ENCODE measurements around the gene DAB1. TPM values are rescaled to one million over a fixed set of nuclear protein-coding genes. Genes with fewer than 3 reads are reported as not detected.

The DAB1 gene
- total RNA-seq, 2 donors from 2014 or later, result not detected

DNA sequence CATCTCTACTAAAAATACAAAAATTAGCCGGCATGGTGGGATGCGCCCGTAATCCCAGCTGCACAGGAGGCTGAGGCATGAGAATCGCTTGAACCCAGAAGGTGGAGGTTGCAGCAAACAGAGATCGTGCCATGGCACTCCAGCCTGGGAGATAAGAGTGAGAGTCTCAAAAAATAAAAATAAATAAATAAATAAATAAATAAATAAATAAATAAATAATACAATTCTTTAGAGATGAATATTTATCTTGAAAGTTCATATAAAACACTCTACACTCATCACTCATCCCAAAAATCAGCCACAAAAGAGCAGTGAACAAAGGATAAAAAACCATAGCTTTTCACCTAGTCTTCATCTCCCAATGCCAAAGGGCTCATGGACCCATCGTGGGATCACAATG lies 295.9 kb downstream of the DAB1 start:
- Mint-ChIP-seq H3K4me1 (ENCODE audit: low read depth in 2 of 2) (no peaks in the 10 kb centered on the region), H3K27ac (no peak overlapping the region), H3K9me3 (no peaks in the 10 kb centered on the region), H3K4me3 (no peak overlapping the region), H3K27me3 (peaks cover 4 to 15% of the 10 kb centered on the region in 2 donors), H3K36me3 (no peaks in the 10 kb centered on the region)
- ATAC-seq, result no peak
- DNase-seq (ENCODE audit: low spot score), result no peak

DNA sequence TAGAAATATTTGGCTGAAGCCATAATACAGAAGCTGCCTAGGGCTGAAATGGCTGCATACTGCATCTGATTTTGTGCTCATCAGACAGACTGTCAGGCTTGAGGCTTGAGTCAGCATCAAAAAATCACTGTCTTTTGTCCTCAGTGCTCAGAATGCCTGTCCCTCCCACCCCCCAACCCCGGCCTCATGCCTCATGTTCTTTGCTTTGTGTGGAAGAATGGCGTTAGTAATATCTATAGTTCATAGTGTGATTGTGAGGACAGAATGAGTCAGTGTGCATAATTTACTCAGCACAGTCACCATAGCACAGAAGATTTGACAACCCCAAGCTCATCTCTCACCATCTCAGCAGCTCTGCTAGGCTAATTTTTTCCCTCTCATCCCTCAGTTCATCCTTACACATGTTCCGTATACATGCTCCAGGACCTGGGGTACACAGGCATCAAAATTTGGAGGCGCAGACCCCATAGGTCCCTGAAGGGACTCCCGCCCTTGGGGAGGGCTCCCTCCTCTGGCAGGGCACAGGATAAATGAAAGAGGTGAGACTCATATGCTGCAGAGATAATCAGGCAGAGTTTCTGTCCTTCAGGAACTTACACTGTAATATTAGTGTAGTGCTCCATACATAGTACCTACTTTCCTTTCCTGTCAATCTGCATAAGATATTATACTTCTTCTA lies 299.0 kb downstream of the DAB1 start:
- H3K9me3 Mint-ChIP-seq, result no peaks in the 10 kb centered on the region
- H3K36me3 Mint-ChIP-seq, result no peaks in the 10 kb centered on the region
- no peak overlapping the region for H3K4me3 Mint-ChIP-seq
- no peaks in the 10 kb centered on the region for H3K4me1 Mint-ChIP-seq (ENCODE audit: low read depth in 2 of 2)
- no peak overlapping the region for H3K27ac Mint-ChIP-seq
- DNase-seq (ENCODE audit: low spot score) (no peak), ATAC-seq (peak in 1 of 2 donors; percentile 69)
- H3K27me3 Mint-ChIP-seq, result peaks cover 14 to 27% of the 10 kb centered on the region in 2 donors

DNA sequence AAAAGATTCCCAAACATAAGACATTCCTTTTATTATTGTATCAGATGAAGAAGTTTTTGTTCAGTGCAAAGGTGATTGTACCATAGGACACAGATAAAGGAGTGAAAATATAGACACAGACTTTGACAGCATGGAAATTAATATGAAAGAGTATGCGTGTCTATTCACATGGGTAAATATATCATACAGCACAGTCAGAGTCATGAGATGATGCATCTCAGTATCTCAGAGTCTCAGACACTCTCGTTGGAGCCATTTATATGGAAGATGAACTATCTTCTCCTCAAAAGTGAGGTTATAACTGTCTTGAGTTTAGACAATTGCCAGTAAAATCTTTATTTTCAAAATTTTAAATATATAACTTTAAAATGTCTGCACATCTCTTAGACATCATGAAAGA lies 299.7 kb downstream of the DAB1 start:
- no peaks in the 10 kb centered on the region for H3K4me1 Mint-ChIP-seq (ENCODE audit: low read depth in 2 of 2)
- no peaks in the 10 kb centered on the region for H3K9me3 Mint-ChIP-seq
- ATAC-seq (no peak), DNase-seq (ENCODE audit: low spot score) (no peak)
- H3K4me3 Mint-ChIP-seq, result no peak overlapping the region
- H3K27me3 Mint-ChIP-seq, result peaks cover 14 to 27% of the 10 kb centered on the region in 2 donors
- H3K36me3 Mint-ChIP-seq, result no peaks in the 10 kb centered on the region
- no peak overlapping the region for H3K27ac Mint-ChIP-seq

DNA sequence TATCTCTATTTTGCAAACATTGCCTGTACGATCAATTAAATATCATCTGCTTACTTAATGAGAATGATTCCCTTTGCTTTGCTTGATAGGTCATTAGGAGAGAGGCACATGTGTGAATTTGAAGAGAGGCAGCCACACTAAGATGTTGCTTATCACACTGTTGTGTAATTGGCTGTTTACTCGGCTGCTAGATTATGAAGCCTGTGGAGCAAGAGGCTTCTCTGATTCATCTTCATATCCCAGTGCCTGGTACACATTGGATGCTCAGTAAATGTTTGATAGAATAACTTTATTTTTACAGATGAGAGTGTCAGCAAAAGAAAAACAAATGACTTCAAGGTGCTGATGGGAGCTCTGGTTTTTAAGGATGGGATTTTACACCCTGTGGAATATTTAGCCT lies 301.8 kb downstream of the DAB1 start:
- ATAC-seq, result no peak
- no peaks in the 10 kb centered on the region for H3K9me3 Mint-ChIP-seq
- H3K36me3 Mint-ChIP-seq, result no peaks in the 10 kb centered on the region
- H3K27me3 Mint-ChIP-seq, result peaks cover 20 to 39% of the 10 kb centered on the region in 2 donors
- no peak for DNase-seq (ENCODE audit: low spot score)
- H3K4me1 Mint-ChIP-seq (ENCODE audit: low read depth in 2 of 2), result no peaks in the 10 kb centered on the region
- H3K27ac Mint-ChIP-seq, result no peak overlapping the region
- no peak overlapping the region for H3K4me3 Mint-ChIP-seq

DNA sequence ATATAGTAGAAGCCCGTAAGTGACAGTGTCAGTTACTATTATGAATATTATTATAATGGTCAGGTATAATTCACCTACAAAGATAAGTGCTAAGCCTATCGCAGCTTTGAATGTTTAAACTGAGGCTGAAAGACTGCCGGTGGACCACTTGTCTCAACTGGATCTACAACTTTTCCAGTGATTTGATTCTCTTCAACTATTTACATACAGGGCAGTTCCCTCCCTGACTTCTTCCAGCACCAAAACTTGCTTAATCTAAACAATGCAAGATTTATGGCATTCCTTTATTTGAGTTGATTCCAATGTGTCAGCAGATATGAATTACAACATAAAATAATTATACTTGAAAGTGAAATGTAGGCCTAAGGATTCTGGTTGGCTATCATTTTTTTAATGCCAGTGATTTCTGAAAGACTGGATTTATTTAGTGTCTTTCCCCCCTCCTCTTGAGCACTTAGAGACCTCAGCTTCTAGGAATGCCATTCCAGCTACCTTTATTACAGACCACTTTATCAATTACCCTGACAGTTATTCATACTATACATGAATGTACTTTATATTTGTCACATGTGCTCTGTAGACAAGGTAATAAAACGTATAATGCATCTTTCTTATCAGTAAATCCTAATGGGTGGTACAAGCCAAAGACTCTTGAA lies 304.8 kb downstream of the DAB1 start:
- H3K36me3 Mint-ChIP-seq, result no peaks in the 10 kb centered on the region
- no peaks in the 10 kb centered on the region for H3K9me3 Mint-ChIP-seq
- H3K4me1 Mint-ChIP-seq (ENCODE audit: low read depth in 2 of 2), result no peaks in the 10 kb centered on the region
- peaks cover 16 to 25% of the 10 kb centered on the region in 2 donors for H3K27me3 Mint-ChIP-seq
- H3K27ac Mint-ChIP-seq, result no peak overlapping the region
- no peak for ATAC-seq
- no peak overlapping the region for H3K4me3 Mint-ChIP-seq
- DNase-seq (ENCODE audit: low spot score), result no peak

DNA sequence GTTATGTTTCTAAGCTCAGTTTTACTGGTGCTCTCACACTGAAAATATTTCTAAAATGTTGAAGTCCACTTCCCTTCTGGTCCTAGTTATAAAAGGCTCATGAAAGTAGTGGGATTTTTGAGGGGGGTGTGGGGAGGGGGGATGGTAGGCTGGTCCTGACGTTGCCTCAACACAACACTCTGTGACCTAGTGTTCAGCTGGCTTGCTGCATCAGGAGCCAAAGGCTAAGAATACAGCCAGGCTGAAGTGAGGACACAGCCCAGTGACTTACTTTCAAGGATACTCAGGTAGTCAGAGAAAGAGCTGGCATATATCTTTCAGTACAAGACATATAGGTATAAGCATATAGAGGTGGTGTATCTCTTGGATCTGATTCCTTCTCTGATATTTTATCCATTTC lies 306.1 kb downstream of the DAB1 start:
- no peaks in the 10 kb centered on the region for H3K9me3 Mint-ChIP-seq
- peaks cover 16 to 25% of the 10 kb centered on the region in 2 donors for H3K27me3 Mint-ChIP-seq
- H3K36me3 Mint-ChIP-seq, result no peaks in the 10 kb centered on the region
- no peaks in the 10 kb centered on the region for H3K4me1 Mint-ChIP-seq (ENCODE audit: low read depth in 2 of 2)
- no peak for DNase-seq (ENCODE audit: low spot score)
- no peak overlapping the region for H3K27ac Mint-ChIP-seq
- no peak for ATAC-seq
- no peak overlapping the region for H3K4me3 Mint-ChIP-seq

DNA sequence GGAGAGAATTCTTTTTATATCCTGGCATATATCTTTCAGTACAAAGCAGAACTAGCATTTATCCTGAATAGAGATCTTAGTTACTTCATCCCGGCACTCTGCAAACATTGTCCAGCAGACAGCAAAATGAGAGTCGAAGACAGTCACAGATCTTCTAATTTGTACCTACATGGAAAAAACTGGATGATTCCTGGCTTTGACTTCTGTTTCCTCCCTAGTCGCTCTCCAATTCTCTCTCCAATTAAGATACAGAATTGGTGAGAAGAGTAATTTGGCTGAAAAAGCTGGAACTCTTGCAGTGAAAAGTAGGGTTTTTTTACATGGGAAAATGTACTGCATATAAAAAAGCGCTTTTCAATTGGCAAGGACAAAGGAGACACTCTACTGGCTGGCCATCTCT lies 307.0 kb downstream of the DAB1 start:
- Mint-ChIP-seq H3K27me3 (peaks cover 16 to 25% of the 10 kb centered on the region in 2 donors), H3K4me3 (no peak overlapping the region)

DNA sequence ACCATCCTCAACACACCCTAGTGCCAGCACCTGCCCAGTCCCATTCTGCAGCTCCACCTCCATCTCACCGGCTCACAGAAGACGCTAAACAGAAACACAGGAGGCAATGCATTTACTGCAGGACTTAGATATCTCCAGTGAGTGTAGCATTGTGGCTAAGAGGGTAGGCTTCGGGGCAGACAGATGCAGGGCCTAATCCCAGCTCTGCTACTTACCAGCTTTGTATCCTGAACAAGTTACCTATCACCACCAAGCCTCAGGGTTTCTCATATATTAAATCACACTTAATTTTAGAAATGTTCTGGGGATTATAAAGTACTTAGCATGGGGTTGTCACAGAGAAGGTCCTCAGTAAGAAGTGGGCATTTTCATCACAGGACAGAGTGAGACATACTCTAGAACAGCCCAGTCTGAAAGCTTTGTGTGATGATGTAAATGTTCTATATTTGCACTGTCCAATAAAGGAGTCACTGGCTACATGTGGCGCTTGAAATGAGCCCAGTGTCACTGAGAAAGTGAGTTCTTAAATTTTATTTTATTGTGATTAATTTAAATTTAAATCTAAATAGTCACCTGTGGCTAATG lies 308.7 kb downstream of the DAB1 start:
- Mint-ChIP-seq H3K27me3 (peaks cover 9 to 21% of the 10 kb centered on the region in 2 donors), H3K4me1 (ENCODE audit: low read depth in 2 of 2) (no peaks in the 10 kb centered on the region), H3K9me3 (no peaks in the 10 kb centered on the region), H3K36me3 (no peaks in the 10 kb centered on the region), H3K27ac (no peak overlapping the region), H3K4me3 (no peak overlapping the region)
- ATAC-seq (no peak), DNase-seq (ENCODE audit: low spot score) (no peak)

More for the DNA sequence above, 307.0 kb downstream of the DAB1 start:
- ATAC-seq, result no peak
- H3K27ac Mint-ChIP-seq, result no peak overlapping the region
- no peaks in the 10 kb centered on the region for H3K36me3 Mint-ChIP-seq
- H3K9me3 Mint-ChIP-seq, result no peaks in the 10 kb centered on the region
- no peaks in the 10 kb centered on the region for H3K4me1 Mint-ChIP-seq (ENCODE audit: low read depth in 2 of 2)
- no peak for DNase-seq (ENCODE audit: low spot score)

DNA sequence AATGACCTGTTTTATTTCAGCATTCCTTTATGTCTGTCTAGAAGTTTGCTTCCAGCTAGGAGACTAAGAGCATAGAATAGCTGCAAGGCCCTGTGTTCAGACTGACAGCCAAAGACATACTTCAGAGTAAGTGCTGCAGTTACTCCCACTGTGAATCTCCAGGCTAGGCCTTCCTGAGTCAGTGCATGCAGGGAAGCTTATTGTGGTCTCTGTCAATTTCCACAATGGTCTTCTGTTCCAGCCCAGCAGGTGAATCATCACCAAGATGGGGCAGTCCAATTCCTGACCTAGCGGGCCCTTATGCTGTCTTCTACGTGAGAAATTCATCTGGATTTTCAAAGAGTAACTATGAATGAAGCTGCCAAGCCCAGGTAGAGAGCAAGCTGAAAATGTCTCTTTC lies 311.7 kb downstream of the DAB1 start:
- Mint-ChIP-seq H3K4me1 (ENCODE audit: low read depth in 2 of 2) (no peaks in the 10 kb centered on the region), H3K36me3 (no peaks in the 10 kb centered on the region), H3K27me3 (peaks cover 7 to 8% of the 10 kb centered on the region in 2 donors), H3K9me3 (no peaks in the 10 kb centered on the region), H3K4me3 (no peak overlapping the region), H3K27ac (no peak overlapping the region)
- DNase-seq (ENCODE audit: low spot score) (no peak), ATAC-seq (no peak)

DNA sequence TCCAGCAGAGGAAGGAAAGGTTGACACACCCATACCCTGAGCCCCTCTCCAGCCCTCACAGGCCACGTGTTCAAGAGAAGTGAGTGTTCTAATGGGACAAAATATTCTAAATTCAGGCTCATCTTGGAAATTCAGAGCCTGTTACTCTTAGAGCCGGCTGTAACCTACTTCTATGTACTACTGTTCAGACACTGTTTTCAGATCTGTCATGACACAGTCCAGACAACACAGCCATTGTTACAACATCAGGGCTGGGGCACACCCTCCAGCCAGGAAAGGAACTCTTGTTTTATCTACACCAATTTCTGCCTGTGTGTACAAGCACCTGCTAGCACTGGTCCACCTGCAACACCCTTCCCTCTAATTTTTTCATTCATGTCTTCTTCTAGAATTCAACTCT lies 312.7 kb downstream of the DAB1 start:
- Mint-ChIP-seq H3K4me1 (ENCODE audit: low read depth in 2 of 2) (no peaks in the 10 kb centered on the region), H3K36me3 (no peaks in the 10 kb centered on the region), H3K9me3 (no peaks in the 10 kb centered on the region), H3K4me3 (no peak overlapping the region), H3K27ac (no peak overlapping the region), H3K27me3 (peaks cover 7 to 8% of the 10 kb centered on the region in 2 donors)
- ATAC-seq, result no peak
- DNase-seq (ENCODE audit: low spot score), result no peak

DNA sequence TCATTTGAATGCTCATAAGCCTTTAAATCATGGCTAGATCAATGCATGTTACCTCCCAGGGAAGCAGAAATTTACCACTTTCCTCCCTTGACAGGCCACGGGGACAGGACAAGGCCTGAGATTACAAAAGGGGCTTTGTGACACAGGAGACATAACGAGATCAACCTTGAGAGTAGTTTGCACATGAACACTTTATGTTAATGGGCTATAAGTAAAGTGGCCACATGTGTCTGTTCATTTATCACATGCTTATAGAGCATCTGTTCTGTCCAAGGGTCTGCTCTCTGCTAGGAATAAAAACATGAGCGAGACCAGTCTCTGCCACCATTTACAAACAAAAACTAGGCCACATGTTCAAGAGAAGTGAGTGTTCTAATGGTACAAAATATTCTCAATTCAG lies 314.0 kb downstream of the DAB1 start:
- H3K36me3 Mint-ChIP-seq, result no peaks in the 10 kb centered on the region
- no peaks in the 10 kb centered on the region for H3K4me1 Mint-ChIP-seq (ENCODE audit: low read depth in 2 of 2)
- H3K27ac Mint-ChIP-seq, result no peak overlapping the region
- ATAC-seq (no peak), DNase-seq (ENCODE audit: low spot score) (no peak)
- peaks cover 7 to 8% of the 10 kb centered on the region in 2 donors for H3K27me3 Mint-ChIP-seq
- H3K9me3 Mint-ChIP-seq, result no peaks in the 10 kb centered on the region
- no peak overlapping the region for H3K4me3 Mint-ChIP-seq

DNA sequence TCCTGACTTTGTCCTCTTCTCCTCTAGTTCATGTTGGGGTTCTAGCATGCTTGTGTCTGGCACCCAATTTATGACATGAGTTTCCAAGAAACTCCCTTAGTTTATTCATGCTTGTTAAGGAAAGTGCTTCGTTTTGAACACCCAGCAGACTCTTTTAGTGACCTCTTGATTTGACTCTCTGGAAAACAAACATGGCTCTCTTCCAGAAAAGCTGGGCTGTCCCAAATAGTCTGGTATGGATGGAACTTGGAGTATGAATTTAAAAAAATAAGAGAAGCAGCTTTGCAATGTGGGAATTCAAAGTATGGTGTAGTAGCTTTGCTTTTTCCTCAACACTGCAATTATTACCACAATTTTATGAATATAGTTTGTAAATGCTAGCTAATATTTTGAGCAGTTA lies 314.6 kb downstream of the DAB1 start:
- Mint-ChIP-seq H3K9me3 (no peaks in the 10 kb centered on the region), H3K36me3 (no peaks in the 10 kb centered on the region), H3K27ac (no peak overlapping the region), H3K4me3 (no peak overlapping the region), H3K4me1 (ENCODE audit: low read depth in 2 of 2) (no peaks in the 10 kb centered on the region), H3K27me3 (peaks cover 9 to 13% of the 10 kb centered on the region in 2 donors)
- DNase-seq (ENCODE audit: low spot score) (no peak), ATAC-seq (no peak)

DNA sequence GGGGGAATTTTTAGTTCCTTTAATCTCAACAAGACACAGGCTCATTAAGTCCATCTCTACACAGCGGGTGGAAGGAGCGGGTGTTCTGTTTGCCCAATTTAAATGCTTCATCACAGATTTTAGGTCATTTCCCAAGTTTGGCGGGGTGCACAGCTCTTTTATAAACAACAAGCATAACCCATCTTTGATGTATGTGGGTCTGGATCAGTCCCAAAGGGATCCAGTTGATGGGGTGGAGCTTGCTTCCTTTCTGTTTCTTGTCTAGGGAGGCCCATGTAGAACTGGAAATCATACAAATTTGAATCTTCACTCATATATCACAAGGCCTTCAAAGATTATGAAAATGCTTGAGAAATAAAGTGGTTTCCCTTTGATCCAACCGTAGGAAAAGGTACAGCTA lies 317.6 kb downstream of the DAB1 start:
- DNase-seq (ENCODE audit: low spot score), result no peak
- Mint-ChIP-seq H3K36me3 (no peaks in the 10 kb centered on the region), H3K9me3 (no peaks in the 10 kb centered on the region), H3K4me3 (no peak overlapping the region), H3K27ac (no peak overlapping the region), H3K27me3 (peaks cover 8% of the 10 kb centered on the region in 2 donors), H3K4me1 (ENCODE audit: low read depth in 2 of 2) (no peaks in the 10 kb centered on the region)
- no peak for ATAC-seq

DNA sequence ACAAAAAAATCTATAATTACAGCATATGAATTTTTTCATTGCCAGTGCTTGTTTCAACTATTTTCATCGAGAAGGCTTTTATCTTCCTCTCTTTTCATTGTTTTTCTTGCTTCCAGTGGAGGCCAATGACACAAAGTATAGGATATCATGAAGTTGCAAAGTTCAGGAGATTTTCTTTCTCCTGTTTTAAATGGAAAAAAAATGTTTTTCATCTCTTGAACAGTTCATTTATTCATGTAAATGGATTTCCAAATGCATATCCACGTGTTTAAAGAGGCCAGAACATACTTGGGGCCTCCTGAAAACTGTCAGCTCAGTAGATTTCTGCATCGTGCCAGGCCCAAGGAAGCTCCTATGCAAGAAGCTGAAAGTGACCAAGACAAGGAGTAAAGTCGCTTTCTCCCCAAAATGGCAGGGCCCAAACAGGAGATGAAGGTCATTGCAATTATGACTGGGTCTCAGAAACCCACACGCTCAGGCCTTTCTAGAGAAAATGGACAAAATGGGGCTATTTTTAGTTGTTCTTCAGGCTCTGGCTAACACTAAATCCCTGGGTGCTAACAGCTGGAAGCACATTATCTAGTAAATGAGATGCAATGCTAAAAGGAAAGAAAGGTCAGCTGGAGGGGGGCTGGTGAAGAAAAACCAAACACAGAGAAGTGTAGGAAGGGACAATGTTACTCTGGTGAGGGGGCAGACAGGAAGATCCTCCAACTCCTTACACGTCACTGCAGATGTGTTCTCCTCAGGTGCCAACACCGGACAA lies 321.1 kb downstream of the DAB1 start:
- no peaks in the 10 kb centered on the region for H3K36me3 Mint-ChIP-seq
- no peak for DNase-seq (ENCODE audit: low spot score)
- H3K4me3 Mint-ChIP-seq, result no peak overlapping the region
- H3K4me1 Mint-ChIP-seq (ENCODE audit: low read depth in 2 of 2), result no peaks in the 10 kb centered on the region
- no peaks in the 10 kb centered on the region for H3K9me3 Mint-ChIP-seq
- no peak overlapping the region for H3K27ac Mint-ChIP-seq
- ATAC-seq, result no peak
- peaks cover 6 to 11% of the 10 kb centered on the region in 2 donors for H3K27me3 Mint-ChIP-seq

All from natural killer cell treated with Interleukin-12 subunit alpha and Interleukin-12 subunit beta and Interleukin-15 and Interleukin-18, amount 100 ng/mL, for 72 hours (primary cell).